ENCODE data around the gene A2ML1. TPM values are rescaled to one million over a fixed set of nuclear protein-coding genes. Genes with fewer than 3 reads are reported as not detected.

A2ML1 gene
- not detected in 2 replicates for total RNA-seq

GRCh38 chr12:8822298-8822697, at the start of gene A2ML1:
Gene A2ML1 (plus strand): TSS chr12:8822621. CDS start chr12:8822652, 31 bp downstream.

GRCh38 chr12:8914033-8914715, 91.8 kb downstream of the A2ML1 start, which contains the start of gene PHC1:
Gene PHC1 (plus strand): TSS chr12:8914509. CDS start chr12:8917678, 3,169 bp downstream.

Other genes with a start within 250 kb of the A2ML1 start
- gene AICDA, start 209.8 kb upstream of the A2ML1 start, total RNA-seq = not detected in 2 replicates
- gene MFAP5, start 159.8 kb upstream of the A2ML1 start, total RNA-seq = not detected in 2 replicates
- 23.0 and 23.9 TPM in 2 replicates for gene RIMKLB, start 124.6 kb upstream of the A2ML1 start, total RNA-seq
- 8.5 and 27.7 TPM in 2 replicates for gene PHC1, start 91.9 kb downstream of the A2ML1 start, total RNA-seq
- gene M6PR, start 127.0 kb downstream of the A2ML1 start, total RNA-seq = 92.2 and 97.9 TPM in 2 replicates
- gene KLRG1, start 166.9 kb downstream of the A2ML1 start, total RNA-seq = 0.40 and 1.1 TPM in 2 replicates

All from mammary microvascular endothelial cell (primary cell).